SU-DHL-6 (cell line): ENCODE data around the gene SLC35D1.
"Not testable (repeated sequence)": the region's sequence is repeated elsewhere in the genome, so short reads cannot be mapped to it uniquely, and the experiment has no call there.

Experiments
- H2AFZ ChIP-seq: fragments of 200-600 bp; sonication (generic); 2 replicates; pipeline ENCODE4 v1.6.1; 2014; ENCODE audit warnings: low read depth, mild to moderate bottlenecking, moderate library complexity, mixed read lengths, antibody characterized with exemption, low read length; ENCODE audit not compliant: severe bottlenecking
- H3F3A ChIP-seq: fragments of 200-600 bp; shearing (Covaris generic); 2 replicates; pipeline ENCODE4 v1.6.0; 2016; ENCODE audit warnings: antibody characterized with exemption, mild to moderate bottlenecking; ENCODE audit not compliant: insufficient read depth
- H3K27ac ChIP-seq: fragments of 200-600 bp; sonication (generic); 2 replicates; pipeline ENCODE4 v1.5.1; 2016; ENCODE audit warnings: low read depth, mild to moderate bottlenecking, low read length, moderate library complexity, mixed read lengths
- H3K27me3 ChIP-seq: fragments of 200-600 bp; sonication (generic), shearing (Covaris generic); 2 replicates; pipeline ENCODE4 v1.6.0; 2014; ENCODE audit warnings: mild to moderate bottlenecking, low read length
- H3K36me3 ChIP-seq: fragments of 200-600 bp; sonication (generic); 2 replicates; pipeline ENCODE4 v1.6.1; 2014; ENCODE audit warnings: mild to moderate bottlenecking, low read length, mixed read lengths
- H3K4me2 ChIP-seq: fragments of 300-600, 200-600 bp; shearing (Covaris generic), sonication (generic); 2 replicates; pipeline ENCODE4 v1.6.0; 2014; ENCODE audit warnings: low read length, low read depth, mild to moderate bottlenecking; ENCODE audit not compliant: poor library complexity, severe bottlenecking
- H3K4me3 ChIP-seq: fragments of 200-600 bp; sonication (generic); 2 replicates; pipeline ENCODE4 v1.5.1; 2014; ENCODE audit warnings: antibody characterized with exemption, low read length, mild to moderate bottlenecking, mixed read lengths; ENCODE audit not compliant: insufficient read depth, poor library complexity, severe bottlenecking
- H3K79me2 ChIP-seq: fragments of 200-600 bp; sonication (generic); 2 replicates; pipeline ENCODE4 v1.6.1; 2014; ENCODE audit warnings: mild to moderate bottlenecking, low read length, moderate library complexity; ENCODE audit not compliant: insufficient read depth
- H3K9ac ChIP-seq: fragments of 200-600 bp; sonication (generic); 2 replicates; pipeline ENCODE4 v1.7.0; 2014; ENCODE audit warnings: mild to moderate bottlenecking, low read length
- H3K9me2 ChIP-seq: fragments of 200-600 bp; sonication (generic); replicated peaks from 2 replicates; pipeline ENCODE4 v1.6.1; 2014; ENCODE audit warnings: low read length; ENCODE audit not compliant: insufficient read depth
- H3K9me3 ChIP-seq: fragments of 200-600 bp; sonication (generic); 2 replicates; pipeline ENCODE4 v1.6.1; 2014; ENCODE audit warnings: low read length, mixed read lengths; ENCODE audit not compliant: insufficient read depth
- H4K20me1 ChIP-seq: fragments of 200-600 bp; sonication (generic); 2 replicates; pipeline ENCODE4 v1.6.1; 2014; ENCODE audit warnings: low read depth, mild to moderate bottlenecking, antibody characterized with exemption, low read length, moderate library complexity, mixed read lengths
- EZH2phosphoT487 ChIP-seq: fragments of 200-600 bp; sonication (generic), shearing (Covaris generic); conservative IDR thresholded peaks from 2 replicates; pipeline ENCODE4 v1.6.1; 2018; ENCODE audit warnings: mild to moderate bottlenecking, antibody characterized with exemption, low read length, moderate library complexity, mixed read lengths
- TF ChIP-seq, protein P1 (sequence below): fragments of 200-600 bp; sonication (generic); IDR thresholded peaks from one replicate; pipeline ENCODE4 v1.5.1; 2017; ENCODE audit warnings: antibody characterized with exemption, mild to moderate bottlenecking, low read length, moderate library complexity; ENCODE audit not compliant: insufficient read depth, poor library complexity, severe bottlenecking

The SLC35D1 gene

GRCh38 chr1:66980745-66981367, 73.1 kb downstream of the SLC35D1 start:
- H3K9ac ChIP-seq = no peak overlapping the region
- H3K79me2 ChIP-seq = no peaks in the 10 kb centered on the region
- no peaks in the 10 kb centered on the region for H3K27me3 ChIP-seq
- peaks cover 51% of the 10 kb centered on the region for H3K36me3 ChIP-seq
- H3K4me2 ChIP-seq = no peak overlapping the region
- H3K27ac ChIP-seq = no peak overlapping the region
- no peaks in the 10 kb centered on the region for H3K9me3 ChIP-seq
- H3K4me3 ChIP-seq = no peak overlapping the region
- no peak for TF ChIP-seq EZH2phosphoT487
- TF ChIP-seq, protein P1, sequence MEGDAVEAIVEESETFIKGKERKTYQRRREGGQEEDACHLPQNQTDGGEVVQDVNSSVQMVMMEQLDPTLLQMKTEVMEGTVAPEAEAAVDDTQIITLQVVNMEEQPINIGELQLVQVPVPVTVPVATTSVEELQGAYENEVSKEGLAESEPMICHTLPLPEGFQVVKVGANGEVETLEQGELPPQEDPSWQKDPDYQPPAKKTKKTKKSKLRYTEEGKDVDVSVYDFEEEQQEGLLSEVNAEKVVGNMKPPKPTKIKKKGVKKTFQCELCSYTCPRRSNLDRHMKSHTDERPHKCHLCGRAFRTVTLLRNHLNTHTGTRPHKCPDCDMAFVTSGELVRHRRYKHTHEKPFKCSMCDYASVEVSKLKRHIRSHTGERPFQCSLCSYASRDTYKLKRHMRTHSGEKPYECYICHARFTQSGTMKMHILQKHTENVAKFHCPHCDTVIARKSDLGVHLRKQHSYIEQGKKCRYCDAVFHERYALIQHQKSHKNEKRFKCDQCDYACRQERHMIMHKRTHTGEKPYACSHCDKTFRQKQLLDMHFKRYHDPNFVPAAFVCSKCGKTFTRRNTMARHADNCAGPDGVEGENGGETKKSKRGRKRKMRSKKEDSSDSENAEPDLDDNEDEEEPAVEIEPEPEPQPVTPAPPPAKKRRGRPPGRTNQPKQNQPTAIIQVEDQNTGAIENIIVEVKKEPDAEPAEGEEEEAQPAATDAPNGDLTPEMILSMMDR = no peak
- H3F3A ChIP-seq = peaks cover 12% of the 10 kb centered on the region; the same call in 1 of the 2 replicates
- H3K9me2 ChIP-seq = no peaks in the 10 kb centered on the region
- H4K20me1 ChIP-seq = no peaks in the 10 kb centered on the region
- no peak overlapping the region for H2AFZ ChIP-seq

GRCh38 chr1:66979621-66980020, 74.3 kb downstream of the SLC35D1 start:
- not testable (repeated sequence) for H2AFZ ChIP-seq, H4K20me1 ChIP-seq, H3K9me2 ChIP-seq, H3K4me2 ChIP-seq, H3K9me3 ChIP-seq, H3F3A ChIP-seq, H3K27ac ChIP-seq, H3K4me3 ChIP-seq, H3K79me2 ChIP-seq, H3K27me3 ChIP-seq, H3K9ac ChIP-seq
- peaks cover 45% of the 10 kb centered on the region for H3K36me3 ChIP-seq

DNA sequence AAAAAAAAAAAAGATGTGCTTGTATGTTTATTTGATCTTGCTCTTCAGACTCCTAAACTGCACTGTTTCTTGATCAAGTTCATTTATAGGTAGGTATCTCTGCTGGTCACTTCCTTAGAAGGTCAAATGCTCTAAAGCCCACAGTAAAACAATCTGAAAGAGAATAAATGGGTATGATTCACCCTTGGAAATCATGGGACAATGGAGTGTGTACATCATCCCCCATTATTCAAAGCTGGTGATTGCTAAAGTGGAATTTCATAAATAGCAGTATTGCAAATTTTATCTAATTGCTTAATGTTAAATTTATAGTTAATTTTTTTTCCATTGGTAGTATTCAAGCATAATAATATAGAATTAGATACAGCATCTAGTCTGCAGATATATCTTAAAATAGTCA, 75.7 kb downstream of the SLC35D1 start:
- H3K9me3 ChIP-seq = no peaks in the 10 kb centered on the region
- H3K9ac ChIP-seq = no peak overlapping the region
- no peak overlapping the region for H3K4me2 ChIP-seq
- H3K27ac ChIP-seq = no peak overlapping the region
- peaks cover 49% of the 10 kb centered on the region for H3K36me3 ChIP-seq
- H3F3A ChIP-seq = 0 out of 2 replicates have a peak, but pooled peaks cover under 1% of the 10 kb centered on the region
- H2AFZ ChIP-seq = no peak overlapping the region
- no peak for TF ChIP-seq EZH2phosphoT487
- TF ChIP-seq, protein P1 = no peak
- no peaks in the 10 kb centered on the region for H3K79me2 ChIP-seq
- H3K9me2 ChIP-seq = no peaks in the 10 kb centered on the region
- no peak overlapping the region for H3K4me3 ChIP-seq
- no peaks in the 10 kb centered on the region for H4K20me1 ChIP-seq
- H3K27me3 ChIP-seq = no peaks in the 10 kb centered on the region

DNA sequence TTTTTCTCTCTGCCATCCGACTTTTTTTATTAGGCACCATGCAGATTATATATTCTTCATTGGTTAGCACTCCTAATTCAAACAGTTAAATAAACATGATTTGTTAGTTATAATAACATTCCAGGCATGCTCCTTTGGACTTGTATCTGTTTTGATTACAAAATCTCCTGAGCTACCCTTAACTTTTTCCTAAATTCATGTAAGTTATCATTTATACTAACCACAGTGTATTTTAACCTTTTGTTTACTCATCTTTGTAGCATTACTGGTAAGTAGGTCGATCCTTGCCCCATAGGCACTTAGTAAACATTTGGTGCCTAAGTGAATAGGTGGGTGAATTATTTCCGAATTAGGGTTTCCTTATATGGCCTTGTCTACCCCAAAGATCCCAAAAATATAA, 85.4 kb downstream of the SLC35D1 start:
- Histone ChIP-seq H3K27ac (no peak overlapping the region), H3K4me3 (no peak overlapping the region), H3K4me2 (no peak overlapping the region), H3F3A (0 out of 2 replicates have a peak, but pooled peaks cover 4% of the 10 kb centered on the region), H3K9ac (no peak overlapping the region), H3K36me3 (peaks cover 57% of the 10 kb centered on the region), H3K27me3 (no peaks in the 10 kb centered on the region), H3K9me2 (no peaks in the 10 kb centered on the region), H3K9me3 (no peaks in the 10 kb centered on the region), H2AFZ (no peak overlapping the region), H4K20me1 (no peaks in the 10 kb centered on the region), H3K79me2 (no peaks in the 10 kb centered on the region)
- no peak for TF ChIP-seq EZH2phosphoT487
- TF ChIP-seq, protein P1 = no peak

DNA sequence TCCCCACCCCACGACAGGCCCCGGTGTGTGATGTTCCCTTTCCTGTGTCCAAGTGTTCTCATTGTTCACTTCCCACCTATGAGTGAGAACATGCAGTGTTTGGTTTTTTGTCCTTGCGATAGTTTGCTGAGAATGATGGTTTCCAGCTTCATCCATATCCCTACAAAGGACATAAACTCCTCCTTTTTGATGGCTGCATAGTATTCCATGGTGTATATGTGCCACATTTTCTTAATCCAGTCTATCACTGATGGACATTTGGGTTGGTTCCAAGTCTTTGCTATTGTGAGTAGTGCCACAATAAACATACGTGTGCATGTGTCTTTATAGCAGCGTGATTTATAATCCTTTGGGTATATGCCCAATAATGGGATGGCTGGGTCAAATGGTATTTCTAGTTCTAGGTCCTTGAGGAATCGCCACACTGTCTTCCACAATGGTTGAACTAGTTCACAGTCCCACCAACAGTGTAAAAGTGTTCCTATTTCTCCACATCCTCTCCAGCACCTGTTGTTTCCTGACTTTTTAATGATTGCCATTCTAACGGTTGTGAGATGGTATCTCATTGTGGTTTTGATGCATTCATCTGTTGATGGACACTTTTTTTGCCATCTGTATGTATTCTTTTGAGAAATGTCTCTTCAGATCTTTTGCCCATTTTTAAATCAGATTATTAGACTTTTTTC, 87.6 kb downstream of the SLC35D1 start:
- not testable (repeated sequence) for H3K9me3 ChIP-seq, H3K4me2 ChIP-seq, H3K9me2 ChIP-seq, H4K20me1 ChIP-seq, H3K79me2 ChIP-seq, H3K27ac ChIP-seq, H3K27me3 ChIP-seq, H3F3A ChIP-seq, H3K9ac ChIP-seq, H3K4me3 ChIP-seq, H2AFZ ChIP-seq
- peaks cover 57% of the 10 kb centered on the region for H3K36me3 ChIP-seq
